MG63 (cell line): Measurements from ENCODE around the gene TSC22D1. TPM values are rescaled to one million over a fixed set of nuclear protein-coding genes. Genes with fewer than 3 reads are reported as not detected.
A peak's percentile ranks its signal among the peaks of the same experiment; 100 is the strongest.
"Not testable (repeated sequence)": the region's sequence is repeated elsewhere in the genome, so short reads cannot be mapped to it uniquely, and the experiment has no call there.

Source experiments
- DNase-seq: peaks from one replicate; pipeline ENCODE4 v3.0.0-alpha.2; 2020
- H3K27me3 ChIP-seq: fragments of 250-450 bp; sonication (Bioruptor Pico); 2 replicates; pipeline ENCODE4 v1.5.1; 2020; ENCODE audit warnings: mild to moderate bottlenecking, moderate library complexity
- H3K36me3 ChIP-seq: fragments of 250-450 bp; sonication (Bioruptor Pico); 2 replicates; pipeline ENCODE4 v1.5.1; 2020; ENCODE audit warnings: mild to moderate bottlenecking, moderate library complexity
- H3K4me3 ChIP-seq: fragments of 250-450 bp; sonication (Bioruptor Pico); 2 replicates; pipeline ENCODE4 v1.5.1; 2020; ENCODE audit warnings: mild to moderate bottlenecking, moderate library complexity
- H3K9me3 ChIP-seq: fragments of 250-450 bp; sonication (Bioruptor Pico); 2 replicates; pipeline ENCODE4 v1.5.1; 2020; ENCODE audit warnings: mild to moderate bottlenecking, moderate library complexity
- total RNA-seq: library from RNA; depleted of rRNA; stranded (reverse); fragments of >200 nt; shearing (Covaris generic); gene quantifications from 2 replicates; pipeline ENCODE4 v1.2.3, GENCODE V29; 2014; ENCODE audit warnings: low replicate concordance; rRNA removed

Gene TSC22D1
- 55.5 and 62.8 TPM in 2 replicates for total RNA-seq

DNA sequence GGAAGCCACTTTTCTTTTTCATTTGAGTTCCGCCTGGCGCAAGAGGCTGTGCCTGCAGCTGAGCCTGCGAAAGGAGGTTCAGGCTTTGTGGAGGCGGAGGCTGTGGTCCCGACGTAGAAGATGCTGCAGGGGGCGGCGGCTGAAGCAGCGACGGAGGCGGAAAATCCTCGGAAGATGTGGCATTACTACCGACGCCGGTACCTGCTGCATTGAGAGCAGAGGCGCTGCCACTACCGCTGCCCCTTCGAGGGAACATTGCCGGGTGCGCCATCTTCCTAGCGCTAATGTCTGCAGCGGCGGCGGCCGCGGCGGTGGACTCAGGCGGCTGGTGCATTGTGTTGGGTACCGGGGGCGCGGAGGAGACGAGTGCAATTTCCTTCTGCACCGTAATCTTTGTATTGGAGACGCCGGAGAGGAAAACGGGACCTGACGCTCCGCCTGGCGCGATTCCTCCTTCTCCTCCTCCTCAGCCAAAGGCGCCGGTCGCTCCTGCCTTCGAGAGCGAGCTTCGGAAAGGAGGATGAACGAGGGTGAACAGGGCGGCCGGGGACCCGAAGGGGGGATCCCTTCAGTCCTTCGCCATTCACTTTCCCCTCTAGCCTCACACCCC, at the start of gene TSC22D1:
Gene TSC22D1, minus strand, starts transcription at position 590 of the 610 bp plus-strand sequence. Its CDS starts 256 bp downstream, at position 334.
- Histone ChIP-seq H3K36me3 (peaks cover 35% of the 10 kb centered on the region), H3K4me3 (peak within 1 kb of the TSS; percentile 94), H3K27me3 (no peaks in the 10 kb centered on the region), H3K9me3 (no peaks in the 10 kb centered on the region)
- DNase-seq = peak; percentile 41

DNA sequence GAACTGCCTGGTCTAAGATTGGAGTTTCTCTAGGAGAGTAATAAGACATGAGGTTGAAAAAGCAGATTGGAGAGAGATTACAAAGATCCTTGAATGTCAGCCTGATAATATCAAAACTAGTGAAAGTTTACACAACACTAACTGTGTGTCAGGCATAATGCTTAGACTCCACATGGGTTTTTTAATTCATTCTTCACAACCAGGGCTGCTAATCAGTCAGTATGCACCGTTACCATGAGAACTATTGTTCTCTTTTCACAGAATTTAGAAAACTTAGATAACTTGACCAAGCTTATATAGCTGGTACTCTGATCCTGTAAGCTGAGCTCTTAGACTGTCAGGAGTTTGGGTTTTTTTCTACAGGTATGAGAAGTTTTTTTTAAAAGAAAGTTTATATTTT, 46.6 kb upstream of the TSC22D1 start:
- no peaks in the 10 kb centered on the region for H3K27me3 ChIP-seq
- DNase-seq = no peak
- no peaks in the 10 kb centered on the region for H3K36me3 ChIP-seq
- peaks cover 2% of the 10 kb centered on the region; the same call in 1 of the 2 replicates for H3K9me3 ChIP-seq
- no peak overlapping the region for H3K4me3 ChIP-seq

DNA sequence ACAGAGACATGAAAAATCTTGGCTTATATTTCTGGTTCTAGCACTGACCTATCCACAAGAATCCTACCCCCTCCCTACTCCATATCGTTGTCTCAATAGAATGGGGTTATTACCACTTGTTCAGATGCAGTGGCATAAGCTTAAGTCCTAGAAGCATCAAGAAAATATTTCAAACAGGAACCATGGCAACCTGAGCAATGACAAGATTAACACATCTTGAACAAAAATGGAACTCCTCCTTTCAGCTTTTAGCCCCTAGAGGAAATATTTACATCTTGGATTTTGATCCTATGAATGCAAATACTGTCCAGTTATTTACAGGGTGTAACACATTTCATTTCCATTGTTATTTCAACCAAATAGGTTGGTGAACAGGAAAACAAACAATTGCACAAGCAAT, 46.1 kb upstream of the TSC22D1 start:
- no peaks in the 10 kb centered on the region for H3K36me3 ChIP-seq
- H3K4me3 ChIP-seq = no peak overlapping the region
- peaks cover 2% of the 10 kb centered on the region; the same call in 1 of the 2 replicates for H3K9me3 ChIP-seq
- DNase-seq = no peak
- H3K27me3 ChIP-seq = no peaks in the 10 kb centered on the region

DNA sequence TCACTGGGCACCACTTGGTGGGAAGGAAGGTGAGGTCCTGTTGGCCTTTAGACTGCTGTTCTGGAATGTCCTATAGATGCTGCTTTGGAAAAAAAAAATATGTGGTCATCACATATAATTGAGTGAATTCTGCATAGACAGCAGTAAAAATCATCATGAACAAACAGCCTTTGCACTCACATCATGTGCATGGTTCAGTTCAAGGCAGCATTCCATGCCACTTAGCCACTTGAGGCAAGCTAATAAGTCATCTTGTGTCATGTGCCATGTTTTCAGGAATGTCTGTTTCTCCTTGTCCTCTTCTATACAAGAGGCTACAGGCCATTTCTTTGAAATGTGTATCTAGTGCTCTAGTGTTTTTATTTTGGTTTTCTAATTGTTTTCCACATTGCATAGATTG, 43.9 kb upstream of the TSC22D1 start:
- Histone ChIP-seq H3K36me3 (no peaks in the 10 kb centered on the region), H3K27me3 (no peaks in the 10 kb centered on the region), H3K9me3 (no peaks in the 10 kb centered on the region), H3K4me3 (no peak overlapping the region)
- DNase-seq = peak; percentile 24

DNA sequence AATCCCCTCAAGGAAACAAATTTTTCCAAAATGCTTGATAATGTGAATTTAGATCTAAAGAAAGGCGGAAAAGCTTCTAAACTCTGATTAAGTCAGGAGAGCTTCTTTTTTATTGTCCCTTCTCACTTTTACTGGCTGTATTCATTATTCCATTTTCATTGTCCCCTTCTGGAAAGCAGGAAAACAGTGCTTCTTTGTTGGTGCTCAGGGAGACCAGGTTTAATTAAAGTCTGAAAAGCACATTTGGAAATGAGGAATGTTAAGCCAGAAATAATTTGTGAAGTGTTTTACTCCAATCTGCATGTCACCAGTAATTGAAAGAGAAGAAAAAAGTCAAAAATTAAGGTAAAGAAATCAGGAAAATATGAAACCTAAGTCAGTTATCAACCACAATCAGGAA, 43.5 kb upstream of the TSC22D1 start:
- Histone ChIP-seq H3K27me3 (no peaks in the 10 kb centered on the region), H3K4me3 (no peak overlapping the region)

DNA sequence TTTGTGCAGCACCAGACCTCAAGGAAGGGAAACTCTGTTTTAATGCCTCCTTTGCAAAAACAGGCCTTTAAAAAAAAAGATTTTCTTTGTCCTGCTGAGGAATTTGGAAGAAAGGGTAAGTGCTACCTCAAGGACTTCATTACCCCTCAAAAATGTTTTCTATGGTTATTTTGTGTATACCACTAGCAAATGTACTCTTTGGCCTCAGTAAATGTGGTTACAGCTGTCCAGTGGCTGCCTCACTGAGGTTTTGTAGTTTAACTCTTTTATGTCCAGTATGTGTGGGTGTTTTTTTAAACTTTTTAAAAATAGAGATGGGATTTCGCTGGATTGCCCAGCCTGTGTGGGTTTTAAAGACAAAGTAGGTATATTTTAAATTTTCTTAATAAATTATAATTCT, 42.2 kb upstream of the TSC22D1 start:
- no peaks in the 10 kb centered on the region for H3K27me3 ChIP-seq
- DNase-seq = no peak
- H3K9me3 ChIP-seq = no peaks in the 10 kb centered on the region
- no peak overlapping the region for H3K4me3 ChIP-seq
- H3K36me3 ChIP-seq = no peaks in the 10 kb centered on the region

More for the DNA sequence above, 43.5 kb upstream of the TSC22D1 start:
- no peak for DNase-seq
- Histone ChIP-seq H3K9me3 (no peaks in the 10 kb centered on the region), H3K36me3 (no peaks in the 10 kb centered on the region)

DNA sequence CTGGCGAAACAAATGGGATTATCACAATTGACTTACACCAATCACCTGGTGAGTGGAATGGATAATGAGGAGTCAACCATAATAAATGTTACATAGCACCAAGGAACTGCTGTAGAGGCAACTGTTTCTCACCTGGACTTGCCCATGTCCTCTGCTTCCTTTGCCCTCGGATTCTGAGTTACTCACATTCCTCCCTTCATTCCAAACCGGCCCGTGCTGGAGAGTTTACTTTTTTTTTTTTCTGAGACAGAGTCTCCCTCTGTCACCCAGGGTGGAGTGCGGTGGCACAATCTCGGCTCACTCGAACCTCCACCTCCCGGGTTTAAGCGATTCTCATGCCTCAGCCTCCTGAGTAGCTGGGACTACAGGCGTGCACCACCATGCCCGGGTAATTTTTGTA, 41.5 kb upstream of the TSC22D1 start:
- no peaks in the 10 kb centered on the region for H3K36me3 ChIP-seq
- DNase-seq = no peak
- no peaks in the 10 kb centered on the region for H3K9me3 ChIP-seq
- H3K27me3 ChIP-seq = no peaks in the 10 kb centered on the region
- no peak overlapping the region for H3K4me3 ChIP-seq

DNA sequence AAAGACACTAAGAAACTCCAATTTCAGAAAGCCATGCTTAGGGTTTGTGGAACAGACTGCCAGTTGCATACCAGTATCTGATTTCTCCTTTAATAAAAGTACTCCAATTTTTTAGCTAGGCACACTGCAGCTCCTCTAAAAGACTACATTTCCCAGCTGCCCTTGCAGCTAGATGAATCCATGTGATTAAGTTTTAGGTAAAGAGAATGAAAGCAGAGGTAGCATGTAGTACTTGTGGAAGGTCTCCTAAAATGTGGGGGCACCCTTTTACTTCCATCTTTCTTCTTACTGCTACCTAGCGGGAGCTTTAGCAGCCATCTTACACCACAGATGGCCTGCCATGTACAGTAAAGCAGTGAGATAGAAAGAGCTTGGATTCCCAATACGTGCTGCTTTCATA, 33.0 kb upstream of the TSC22D1 start:
- Histone ChIP-seq H3K9me3 (peaks cover 6% of the 10 kb centered on the region; the same call in 1 of the 2 replicates), H3K4me3 (no peak overlapping the region), H3K36me3 (no peaks in the 10 kb centered on the region), H3K27me3 (no peaks in the 10 kb centered on the region)
- DNase-seq = no peak

DNA sequence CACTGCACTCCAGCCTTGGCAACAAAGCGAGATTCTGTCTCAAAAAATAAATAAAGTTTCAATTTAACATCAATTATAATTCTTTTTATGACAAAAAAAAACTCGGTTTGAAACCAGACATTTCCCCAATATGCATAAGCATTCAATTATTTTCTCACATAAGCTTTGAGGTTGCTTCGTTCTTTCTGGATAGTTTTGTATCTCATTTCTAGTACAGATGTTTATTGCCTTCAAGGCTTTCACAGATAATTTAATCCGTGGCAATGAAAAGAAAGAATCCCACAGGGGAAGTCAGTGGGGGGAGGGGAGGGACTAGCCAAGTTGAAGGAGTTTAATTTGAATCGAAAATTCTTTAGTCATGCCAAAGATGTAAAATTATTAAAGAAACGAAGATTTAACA, 29.6 kb upstream of the TSC22D1 start:
- no peaks in the 10 kb centered on the region for H3K27me3 ChIP-seq
- peaks cover 3% of the 10 kb centered on the region; the same call in 1 of the 2 replicates for H3K9me3 ChIP-seq
- H3K4me3 ChIP-seq = no peak overlapping the region
- no peaks in the 10 kb centered on the region for H3K36me3 ChIP-seq
- no peak for DNase-seq

DNA sequence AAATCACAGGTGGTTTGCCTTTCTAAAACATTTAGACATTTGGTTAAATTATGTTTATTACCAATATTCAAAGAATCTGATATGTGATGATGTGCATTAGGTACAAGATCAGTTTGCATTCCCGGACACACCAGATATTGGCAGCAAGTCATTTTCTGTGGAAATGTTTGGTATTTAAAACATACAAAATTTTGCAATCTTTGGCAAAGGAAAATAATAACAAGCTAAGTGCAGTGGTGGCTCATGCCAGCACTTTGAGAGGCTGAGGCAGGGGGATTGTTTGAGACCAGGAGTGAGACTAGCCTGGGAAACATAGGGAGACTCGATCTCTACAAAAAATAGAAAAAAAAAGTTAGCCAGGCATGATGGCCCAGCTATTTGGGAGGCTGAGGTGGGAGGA, 29.1 kb upstream of the TSC22D1 start:
- Histone ChIP-seq H3K36me3 (no peaks in the 10 kb centered on the region), H3K27me3 (no peaks in the 10 kb centered on the region), H3K9me3 (no peaks in the 10 kb centered on the region), H3K4me3 (no peak overlapping the region)
- peak; percentile 31 for DNase-seq

DNA sequence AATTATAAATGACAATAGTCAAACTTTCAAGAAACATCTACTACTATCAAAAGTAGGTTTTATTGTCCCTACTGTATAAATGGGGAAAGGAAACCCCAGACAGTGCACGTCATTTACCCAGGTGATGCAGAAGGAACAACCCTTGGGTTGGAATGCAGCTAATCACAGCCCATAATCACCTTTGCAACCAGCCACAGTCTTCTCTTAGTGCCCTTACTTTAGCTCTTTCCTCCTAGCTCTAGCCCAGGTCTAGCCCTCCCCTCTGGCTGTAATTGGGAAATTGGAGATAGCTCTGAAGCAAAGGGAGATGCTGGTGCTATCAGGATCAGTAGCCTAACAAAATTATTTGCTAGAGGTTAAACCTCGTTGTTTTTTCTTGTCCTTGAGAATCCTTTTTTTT, 25.5 kb upstream of the TSC22D1 start:
- Histone ChIP-seq H3K36me3 (no peaks in the 10 kb centered on the region), H3K9me3 (no peaks in the 10 kb centered on the region), H3K4me3 (no peak overlapping the region), H3K27me3 (no peaks in the 10 kb centered on the region)
- no peak for DNase-seq

DNA sequence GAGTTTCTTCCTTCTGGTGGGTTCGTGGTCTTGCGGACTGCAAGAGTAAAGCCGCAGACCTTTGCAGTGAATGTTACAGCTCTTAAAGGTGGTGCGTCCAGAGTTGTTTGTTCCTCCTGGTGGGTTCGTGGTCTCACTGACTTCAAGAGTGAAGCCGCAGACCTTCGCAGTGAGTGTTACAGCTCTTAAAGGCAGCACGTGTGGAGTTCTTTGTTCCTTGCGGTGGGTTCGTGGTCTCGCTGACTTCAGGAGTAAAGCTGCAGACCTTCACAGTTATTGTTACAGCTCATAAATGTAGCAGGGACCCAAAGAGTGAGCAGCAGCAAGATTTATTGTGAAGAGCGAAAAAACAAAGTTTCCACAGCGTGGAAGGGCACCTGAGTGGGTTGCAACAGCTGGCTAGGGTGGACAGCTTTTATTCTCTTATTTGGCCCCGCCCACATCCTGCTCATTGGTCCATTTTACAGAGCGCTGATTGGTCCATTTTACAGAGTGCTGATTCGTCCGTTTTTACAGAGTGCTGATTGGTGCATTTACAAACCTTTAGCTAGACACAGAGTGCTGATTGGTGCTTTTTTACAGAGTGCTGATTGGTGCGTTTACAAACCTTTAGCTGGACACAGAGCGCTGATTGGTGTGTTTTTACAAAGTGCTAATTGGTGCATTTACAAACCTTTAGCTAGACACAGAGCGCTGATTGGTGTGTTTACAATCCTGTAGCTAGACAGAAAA, 17.9 kb upstream of the TSC22D1 start:
- H3K4me3 ChIP-seq, DNase-seq, H3K27me3 ChIP-seq, H3K9me3 ChIP-seq, H3K36me3 ChIP-seq: not testable (repeated sequence)

DNA sequence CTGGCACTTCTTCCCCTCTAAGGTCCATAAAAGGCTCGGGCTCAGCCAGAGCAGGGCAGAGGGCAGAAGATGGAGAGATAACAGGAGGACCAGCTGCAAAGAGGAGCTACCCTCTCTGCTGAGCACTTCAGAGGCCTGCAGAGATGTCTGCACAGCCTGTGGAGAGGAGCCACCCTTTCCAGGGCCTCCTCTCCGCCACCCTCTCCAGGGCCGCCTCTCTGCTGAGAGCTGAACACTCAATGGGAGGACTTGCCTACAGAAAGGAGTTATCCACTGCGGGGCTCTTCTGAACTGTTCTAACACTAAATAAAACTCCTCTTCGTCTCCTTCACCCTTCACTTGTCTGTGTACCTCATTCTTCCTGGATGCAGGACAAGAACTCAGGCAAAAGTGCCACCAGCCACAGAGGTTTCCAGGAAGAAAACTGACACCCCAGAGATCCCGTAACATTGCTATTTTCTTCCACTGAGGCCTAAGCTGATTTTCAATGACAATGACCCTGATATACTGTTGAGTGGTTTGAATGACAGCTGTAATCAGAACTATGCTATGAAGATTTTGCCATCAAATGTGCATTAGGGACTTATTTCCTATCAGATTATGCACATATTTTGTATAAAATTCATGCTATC, 16.2 kb upstream of the TSC22D1 start:
- Histone ChIP-seq H3K36me3 (no peaks in the 10 kb centered on the region), H3K4me3 (no peak overlapping the region), H3K9me3 (no peaks in the 10 kb centered on the region), H3K27me3 (no peaks in the 10 kb centered on the region)
- no peak for DNase-seq

DNA sequence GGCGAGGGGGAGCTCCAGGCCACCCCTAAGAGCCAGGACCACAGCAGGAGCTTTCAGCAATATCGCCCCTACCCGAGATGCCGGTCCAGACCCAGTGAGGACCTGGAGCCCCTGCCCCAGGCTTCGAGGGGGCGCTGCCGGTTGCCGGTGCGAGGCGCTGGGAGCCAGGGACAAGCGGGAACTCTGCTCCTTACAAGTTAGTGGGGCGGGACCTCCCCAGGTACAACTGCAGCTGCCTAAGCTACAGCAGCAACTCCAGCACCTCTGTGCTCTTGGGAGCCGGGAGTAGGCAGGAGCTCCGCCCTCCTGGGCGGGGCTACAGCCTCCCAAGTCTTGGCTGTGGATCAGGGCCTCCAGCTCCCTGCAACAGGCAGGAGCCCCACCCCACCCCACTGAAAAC, 15.2 kb upstream of the TSC22D1 start:
- H3K4me3 ChIP-seq = no peak overlapping the region
- DNase-seq = no peak
- no peaks in the 10 kb centered on the region for H3K36me3 ChIP-seq
- H3K9me3 ChIP-seq = no peaks in the 10 kb centered on the region
- no peaks in the 10 kb centered on the region for H3K27me3 ChIP-seq

DNA sequence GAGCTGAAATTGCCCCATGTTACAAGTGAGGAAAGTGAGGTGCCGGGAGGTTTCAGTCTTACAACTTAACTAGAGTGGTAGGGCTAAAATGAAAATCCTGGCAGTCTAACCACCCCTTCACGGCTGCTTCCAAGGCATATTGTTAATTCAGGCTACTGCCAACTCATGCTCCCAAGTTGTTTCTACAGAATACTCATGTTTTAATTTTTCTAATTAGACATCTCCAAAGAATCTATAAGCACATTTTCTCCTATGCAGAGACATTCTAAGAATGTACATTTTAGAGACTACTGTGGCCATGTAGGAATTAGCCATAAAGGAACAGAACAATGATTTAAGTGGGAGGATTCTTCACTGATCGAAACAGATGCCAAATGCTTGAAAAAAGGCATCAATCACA, 7.0 kb upstream of the TSC22D1 start:
- Histone ChIP-seq H3K27me3 (no peaks in the 10 kb centered on the region), H3K9me3 (no peaks in the 10 kb centered on the region), H3K36me3 (no peaks in the 10 kb centered on the region), H3K4me3 (no peak overlapping the region)
- DNase-seq = no peak

DNA sequence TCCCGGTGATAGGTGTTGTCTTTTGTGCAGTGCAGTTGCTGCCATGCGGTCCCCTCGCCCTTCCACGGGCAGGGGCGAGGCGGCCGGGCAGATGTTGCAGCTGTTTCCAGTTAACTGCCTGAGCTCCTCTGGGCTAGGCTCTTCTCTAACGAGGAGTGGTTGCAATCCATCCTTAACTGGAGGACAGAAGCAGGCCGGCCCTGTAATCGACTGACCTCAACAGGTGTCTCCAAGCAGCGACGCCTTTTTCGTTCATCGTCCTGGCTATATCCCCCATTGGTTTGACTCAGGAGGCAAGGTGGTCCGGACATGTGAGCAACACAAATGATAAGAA, 1.9 kb upstream of the TSC22D1 start:
- DNase-seq = no peak
- Histone ChIP-seq H3K27me3 (no peaks in the 10 kb centered on the region), H3K4me3 (peak overlapping the region; percentile 94), H3K36me3 (peaks cover 17% of the 10 kb centered on the region), H3K9me3 (no peaks in the 10 kb centered on the region)

DNA sequence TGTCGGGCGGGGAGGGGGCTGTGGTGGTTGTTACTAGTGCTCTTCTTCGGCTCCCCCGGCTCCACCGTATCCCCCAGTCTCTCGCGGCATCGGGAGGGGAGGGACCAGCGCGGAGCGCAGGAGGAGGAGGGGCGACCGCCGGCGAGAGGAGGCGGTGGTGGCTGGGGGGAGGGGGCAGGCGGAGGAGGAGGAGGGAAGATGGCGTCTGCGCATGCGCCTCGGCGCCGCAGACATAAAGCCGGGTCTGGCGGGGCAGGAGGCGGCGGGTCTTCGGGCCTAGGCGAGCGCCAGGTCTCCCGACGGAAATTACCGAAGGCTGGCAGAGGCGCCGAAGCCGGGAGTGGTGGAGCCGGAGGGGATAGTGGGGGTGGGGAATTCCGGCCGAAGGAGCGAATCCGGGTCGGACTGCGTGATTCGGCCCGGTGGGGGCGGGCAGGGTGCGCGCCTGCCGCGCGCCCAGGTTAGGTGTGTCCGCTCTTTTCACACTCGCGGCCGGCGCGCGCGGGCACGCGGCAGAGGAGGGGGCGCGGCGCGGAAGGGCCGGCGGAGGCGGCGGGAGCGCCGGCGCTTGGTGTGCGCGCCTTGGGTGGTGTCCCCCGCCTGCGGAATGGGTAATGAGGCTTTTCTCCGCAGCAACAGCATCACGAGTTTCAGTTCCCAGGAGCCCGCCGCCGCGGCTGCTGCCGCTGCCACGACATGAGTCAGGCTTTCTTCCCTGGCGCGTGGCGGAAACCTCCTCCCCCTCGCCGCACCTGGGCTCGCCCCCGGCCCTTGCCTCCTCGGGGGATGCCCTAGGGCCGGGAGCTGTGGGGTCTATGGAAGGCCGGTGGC, 1.3 kb upstream of the TSC22D1 start:
- Histone ChIP-seq H3K27me3 (no peaks in the 10 kb centered on the region), H3K4me3 (peak overlapping the region; percentile 94), H3K36me3 (peaks cover 23% of the 10 kb centered on the region), H3K9me3 (no peaks in the 10 kb centered on the region)
- peak; percentile 97 for DNase-seq
